NB4 (cell line): ENCODE data around the gene CBLC.

Source experiments
- DNase-seq: peaks from one replicate; pipeline ENCODE4 v3.0.0; 2010; ENCODE audit warnings: low read depth
- H3K4me3 ChIP-seq: one replicate; pipeline ENCODE4 v1.5.1; 2011; ENCODE audit warnings: mild to moderate bottlenecking, low read depth, low read length, moderate library complexity
- CTCF ChIP-seq: IDR thresholded peaks from one replicate; pipeline ENCODE4 v1.5.1; 2012; ENCODE audit warnings: low read depth, low read length
- MAX ChIP-seq: IDR thresholded peaks from 2 replicates; pipeline ENCODE4 v1.6.1; 2011; ENCODE audit warnings: low read depth, low read length
- MYC ChIP-seq: IDR thresholded peaks from 2 replicates; pipeline ENCODE4 v1.6.1; 2011; ENCODE audit warnings: low read depth, low read length
- POLR2A ChIP-seq: IDR thresholded peaks from 2 replicates; pipeline ENCODE4 v1.6.1; 2011; ENCODE audit warnings: mild to moderate bottlenecking; ENCODE audit not compliant: insufficient read length; ENCODE audit errors: extremely low read depth

The CBLC gene

GRCh38 chr19:44841231-44841630 lies 63.5 kb downstream of the CBLC start:
- TF ChIP-seq MAX = no peak
- no peak for TF ChIP-seq POLR2A
- no peak for TF ChIP-seq CTCF
- no peak for TF ChIP-seq MYC

GRCh38 chr19:44845286-44845611 lies 67.6 kb downstream of the CBLC start:
- TF ChIP-seq MAX (no peak), MYC (no peak), CTCF (no peak), POLR2A (no peak)
- no peak for DNase-seq
- peak overlapping the region; percentile 44 for H3K4me3 ChIP-seq

More at GRCh38 chr19:44841231-44841630, 63.5 kb downstream of the CBLC start:
- DNase-seq = no peak
- no peak overlapping the region for H3K4me3 ChIP-seq

- peak within 1 kb of the TSS; percentile 44 for H3K4me3 ChIP-seq
- peak; percentile 82 for DNase-seq
- TF ChIP-seq MYC (0 out of 2 replicates have a peak, but pooled peaks have one; percentile 22), POLR2A (no peak), CTCF (peak; percentile 43), MAX (peak; percentile 71)
Measured at GRCh38 chr19:44845612-44846454, 68.1 kb downstream of the CBLC start, which contains the start of gene NECTIN2. NECTIN2 (plus strand) TSS chr19:44846297; CDS start chr19:44846526, 229 bp downstream.

GRCh38 chr19:44846455-44847143 lies 68.9 kb downstream of the CBLC start:
- peak overlapping the region; percentile 36 for H3K4me3 ChIP-seq
- no peak for DNase-seq
- TF ChIP-seq CTCF (no peak), MAX (no peak), POLR2A (no peak), MYC (no peak)

GRCh38 chr19:44847144-44848035 lies 69.7 kb downstream of the CBLC start:
- H3K4me3 ChIP-seq = no peak overlapping the region
- DNase-seq = no peak
- TF ChIP-seq MAX (no peak), CTCF (no peak), MYC (no peak), POLR2A (no peak)
